HS-5 (cell line): ENCODE measurements around the gene ASTN2.
A peak's percentile ranks its signal among the peaks of the same experiment; 100 is the strongest.

Source experiments
- DNase-seq: peaks from one replicate; pipeline ENCODE4 v3.0.0-alpha.2; 2012; ENCODE audit warnings: low read depth

ASTN2 gene

GRCh38 chr9:116558818-116559540 is 855.9 kb downstream of the ASTN2 start:
- no peak for DNase-seq

GRCh38 chr9:116558035-116558434 is 856.8 kb downstream of the ASTN2 start:
- no peak for DNase-seq

GRCh38 chr9:116555556-116556155 is 859.2 kb downstream of the ASTN2 start:
- no peak for DNase-seq

GRCh38 chr9:116555119-116555518 is 859.7 kb downstream of the ASTN2 start:
- DNase-seq: no peak

GRCh38 chr9:116550696-116551436 is 864.0 kb downstream of the ASTN2 start:
- peak; percentile 57 for DNase-seq

GRCh38 chr9:116549786-116550660 is 864.8 kb downstream of the ASTN2 start:
- no peak for DNase-seq

- DNase-seq: peak; percentile 91
Measured at GRCh38 chr9:116549061-116549664, 865.7 kb downstream of the ASTN2 start.

GRCh38 chr9:116547729-116548426 is 867.0 kb downstream of the ASTN2 start:
- no peak for DNase-seq

GRCh38 chr9:116546711-116547581 is 867.9 kb downstream of the ASTN2 start:
- peak; percentile 24 for DNase-seq

- DNase-seq: no peak
Measured at GRCh38 chr9:116544896-116545295, 870.0 kb downstream of the ASTN2 start.

- peak; percentile 46 for DNase-seq
Measured at GRCh38 chr9:116543731-116544400, 871.0 kb downstream of the ASTN2 start.

- DNase-seq: no peak
Measured at GRCh38 chr9:116541402-116541801, 873.5 kb downstream of the ASTN2 start.

- DNase-seq: no peak
Measured at GRCh38 chr9:116539549-116539948, 875.3 kb downstream of the ASTN2 start.

GRCh38 chr9:116525611-116526010 is 889.2 kb downstream of the ASTN2 start:
- DNase-seq: no peak

GRCh38 chr9:116524778-116525470 is 889.9 kb downstream of the ASTN2 start:
- DNase-seq: no peak

- no peak for DNase-seq
Measured at GRCh38 chr9:116520218-116520617, 894.6 kb downstream of the ASTN2 start.

GRCh38 chr9:116516456-116516855 is 898.4 kb downstream of the ASTN2 start:
- DNase-seq: no peak

- DNase-seq: no peak
Measured at GRCh38 chr9:116515541-116515940, 899.3 kb downstream of the ASTN2 start.

GRCh38 chr9:116506685-116507084 is 908.2 kb downstream of the ASTN2 start:
- no peak for DNase-seq
